Measurements from ENCODE around the gene LRP8.

Gene LRP8

GRCh38 chr1:53328009-53328461 is at the start of gene LRP8:
Gene LRP8, minus strand, starts transcription at chr1:53328070. Its CDS starts 158 bp downstream, at chr1:53327912.
- FAIRE-seq, result no peak

GRCh38 chr1:53377438-53377841 is 49.6 kb upstream of the LRP8 start:
- FAIRE-seq, result no peak

GRCh38 chr1:53376742-53377437 is 49.0 kb upstream of the LRP8 start:
- FAIRE-seq, result no peak

- FAIRE-seq, result no peak
These were observed 48.2 kb upstream of the LRP8 start for GRCh38 chr1:53376041-53376461.

- no peak for FAIRE-seq
These were observed 47.6 kb upstream of the LRP8 start for GRCh38 chr1:53375440-53375839.

GRCh38 chr1:53373246-53373645 is 45.4 kb upstream of the LRP8 start:
- no peak for FAIRE-seq

GRCh38 chr1:53372501-53372951 is 44.7 kb upstream of the LRP8 start:
- FAIRE-seq, result no peak

- FAIRE-seq, result no peak
These were observed 44.0 kb upstream of the LRP8 start for GRCh38 chr1:53371851-53372250.

- no peak for FAIRE-seq
These were observed 43.3 kb upstream of the LRP8 start for GRCh38 chr1:53371121-53371666.

- no peak for FAIRE-seq
These were observed 42.6 kb upstream of the LRP8 start for GRCh38 chr1:53370369-53370961.

GRCh38 chr1:53369761-53370160 is 41.9 kb upstream of the LRP8 start:
- FAIRE-seq, result no peak

- no peak for FAIRE-seq
These were observed 41.3 kb upstream of the LRP8 start for GRCh38 chr1:53369034-53369750.

GRCh38 chr1:53368314-53369033 is 40.6 kb upstream of the LRP8 start:
- no peak for FAIRE-seq

- FAIRE-seq, result no peak
These were observed 39.8 kb upstream of the LRP8 start for GRCh38 chr1:53367503-53368313.

GRCh38 chr1:53366901-53367502 is 39.1 kb upstream of the LRP8 start:
- no peak for FAIRE-seq

GRCh38 chr1:53365437-53366063 is 37.7 kb upstream of the LRP8 start:
- FAIRE-seq, result no peak

- no peak for FAIRE-seq
These were observed 35.2 kb upstream of the LRP8 start for GRCh38 chr1:53362851-53363642.

- no peak for FAIRE-seq
These were observed 34.4 kb upstream of the LRP8 start for GRCh38 chr1:53362270-53362669.

GRCh38 chr1:53361541-53361961 is 33.7 kb upstream of the LRP8 start:
- no peak for FAIRE-seq

- no peak for FAIRE-seq
These were observed 32.0 kb upstream of the LRP8 start for GRCh38 chr1:53359934-53360276.

Data from A204.1 (cell line).